Measurements from ENCODE around the gene CYP4B1.

DNA sequence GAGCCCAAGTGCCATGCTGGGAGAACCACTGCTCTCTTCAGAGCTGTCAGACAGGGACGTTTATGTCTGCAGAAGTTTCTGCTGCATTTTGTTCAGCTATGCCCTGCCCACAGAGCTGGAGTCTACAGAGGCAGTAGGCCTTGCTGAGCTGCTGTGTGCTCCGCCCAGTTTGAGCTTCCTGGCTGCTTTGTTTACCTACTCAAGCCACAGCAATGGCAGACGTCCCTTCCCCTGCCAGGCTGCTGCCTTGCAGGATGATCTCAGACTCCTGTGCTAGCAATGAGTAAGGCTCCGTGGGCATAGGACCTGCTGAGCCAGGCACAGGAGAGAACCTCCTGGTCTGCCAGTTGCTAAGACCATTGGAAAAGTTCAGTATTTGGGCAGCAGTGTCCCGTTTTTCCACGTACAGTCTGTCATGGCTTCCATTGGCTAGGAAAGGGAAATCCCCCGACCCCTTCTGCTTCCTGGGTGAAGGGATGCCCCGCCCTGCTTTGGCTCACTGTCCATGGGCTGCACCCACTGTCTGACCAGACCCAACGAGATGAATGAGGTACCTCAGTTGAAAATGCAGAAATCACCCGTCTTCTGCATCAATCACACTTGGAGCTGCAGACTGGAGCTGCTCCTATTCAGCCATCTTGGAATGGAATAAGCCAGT, 31.9 kb downstream of the CYP4B1 start:
- TF ChIP-seq, protein P1, sequence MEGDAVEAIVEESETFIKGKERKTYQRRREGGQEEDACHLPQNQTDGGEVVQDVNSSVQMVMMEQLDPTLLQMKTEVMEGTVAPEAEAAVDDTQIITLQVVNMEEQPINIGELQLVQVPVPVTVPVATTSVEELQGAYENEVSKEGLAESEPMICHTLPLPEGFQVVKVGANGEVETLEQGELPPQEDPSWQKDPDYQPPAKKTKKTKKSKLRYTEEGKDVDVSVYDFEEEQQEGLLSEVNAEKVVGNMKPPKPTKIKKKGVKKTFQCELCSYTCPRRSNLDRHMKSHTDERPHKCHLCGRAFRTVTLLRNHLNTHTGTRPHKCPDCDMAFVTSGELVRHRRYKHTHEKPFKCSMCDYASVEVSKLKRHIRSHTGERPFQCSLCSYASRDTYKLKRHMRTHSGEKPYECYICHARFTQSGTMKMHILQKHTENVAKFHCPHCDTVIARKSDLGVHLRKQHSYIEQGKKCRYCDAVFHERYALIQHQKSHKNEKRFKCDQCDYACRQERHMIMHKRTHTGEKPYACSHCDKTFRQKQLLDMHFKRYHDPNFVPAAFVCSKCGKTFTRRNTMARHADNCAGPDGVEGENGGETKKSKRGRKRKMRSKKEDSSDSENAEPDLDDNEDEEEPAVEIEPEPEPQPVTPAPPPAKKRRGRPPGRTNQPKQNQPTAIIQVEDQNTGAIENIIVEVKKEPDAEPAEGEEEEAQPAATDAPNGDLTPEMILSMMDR (IDR thresholded peaks at IDR 0.05; ENCODE audit: insufficient read depth, low read length, poor library complexity, severe bottlenecking) = no peak
- no peak for TF ChIP-seq EZH2phosphoT487 (conservative IDR thresholded peaks at IDR 0.05; ENCODE audit: low read length)

Measured in SU-DHL-6 (cell line).